Inflammatory macrophage (primary cell): ENCODE data around the gene ACSS3.
"Not testable (repeated sequence)": the region's sequence is repeated elsewhere in the genome, so short reads cannot be mapped to it uniquely, and the experiment has no call there.

Experiments
- DNase-seq, 2 donors: peaks; one replicate each; pipeline ENCODE4 v3.0.0-alpha.2; 2020 to 2022

The ACSS3 gene

GRCh38 chr12:81094718-81095360 lies 17.0 kb downstream of the ACSS3 start:
- DNase-seq, result no peak

GRCh38 chr12:81095501-81096232 lies 17.8 kb downstream of the ACSS3 start:
- no peak for DNase-seq

GRCh38 chr12:81105687-81106086 lies 27.8 kb downstream of the ACSS3 start:
- DNase-seq, result no peak

- DNase-seq, result no peak
Observed at GRCh38 chr12:81114226-81114625, 36.3 kb downstream of the ACSS3 start.

- not testable (repeated sequence) for DNase-seq
Observed at GRCh38 chr12:81119069-81119468, 41.2 kb downstream of the ACSS3 start.

GRCh38 chr12:81120961-81121360 lies 43.1 kb downstream of the ACSS3 start:
- no peak for DNase-seq

GRCh38 chr12:81123611-81124010 lies 45.7 kb downstream of the ACSS3 start:
- no peak for DNase-seq

GRCh38 chr12:81125691-81126090 lies 47.8 kb downstream of the ACSS3 start:
- no peak for DNase-seq

GRCh38 chr12:81128930-81129554 lies 51.2 kb downstream of the ACSS3 start:
- peak; percentile 13 to 29 for DNase-seq

- no peak for DNase-seq
Observed at GRCh38 chr12:81136519-81136918, 58.6 kb downstream of the ACSS3 start.

GRCh38 chr12:81137801-81138200 lies 59.9 kb downstream of the ACSS3 start:
- no peak for DNase-seq

GRCh38 chr12:81141217-81141616 lies 63.3 kb downstream of the ACSS3 start:
- DNase-seq, result no peak

GRCh38 chr12:81143057-81143456 lies 65.2 kb downstream of the ACSS3 start:
- no peak for DNase-seq

GRCh38 chr12:81146228-81147225 lies 68.6 kb downstream of the ACSS3 start:
- no peak for DNase-seq

- no peak for DNase-seq
Observed at GRCh38 chr12:81147292-81147919, 69.5 kb downstream of the ACSS3 start.

GRCh38 chr12:81150382-81150781 lies 72.5 kb downstream of the ACSS3 start:
- no peak for DNase-seq

- DNase-seq, result no peak
Observed at GRCh38 chr12:81159856-81160255, 82.0 kb downstream of the ACSS3 start.

GRCh38 chr12:81161680-81162079 lies 83.8 kb downstream of the ACSS3 start:
- DNase-seq, result no peak

- no peak for DNase-seq
Observed at GRCh38 chr12:81162391-81163136, 84.7 kb downstream of the ACSS3 start.

GRCh38 chr12:81164827-81165226 lies 86.9 kb downstream of the ACSS3 start:
- DNase-seq, result no peak

GRCh38 chr12:81166790-81167189 lies 88.9 kb downstream of the ACSS3 start:
- DNase-seq, result no peak
